Occipital lobe (tissue), 2 donors: ENCODE results near the gene TP73. TPM values are rescaled to one million over a fixed set of nuclear protein-coding genes. Genes with fewer than 3 reads are reported as not detected.

Source experiments
- DNase-seq: peaks from one replicate; lab custom pipeline; 2025; lab: John Stamatoyannopoulos, UW
- total RNA-seq: library from RNA; depleted of rRNA; stranded (reverse); fragments of >200 nt; gene quantifications from one replicate; pipeline ENCODE4 v1.2.3, GENCODE V29; 2014

Gene TP73
- total RNA-seq, 1 donor from 2014 or later = 0.16 TPM

- no peak for DNase-seq
Measured at GRCh38 chr1:3685222-3685621, 32.9 kb downstream of the TP73 start.

GRCh38 chr1:3685906-3686305 is 33.6 kb downstream of the TP73 start:
- DNase-seq = no peak

GRCh38 chr1:3687504-3687903 is 35.2 kb downstream of the TP73 start:
- DNase-seq = no peak

- no peak for DNase-seq
Measured at GRCh38 chr1:3688356-3689137, 36.2 kb downstream of the TP73 start.

GRCh38 chr1:3689138-3689750 is 36.9 kb downstream of the TP73 start:
- no peak for DNase-seq

- DNase-seq = no peak
Measured at GRCh38 chr1:3690282-3691065, 38.2 kb downstream of the TP73 start.

GRCh38 chr1:3691421-3692204 is 39.3 kb downstream of the TP73 start:
- DNase-seq = no peak

GRCh38 chr1:3692598-3692997 is 40.3 kb downstream of the TP73 start:
- no peak for DNase-seq

GRCh38 chr1:3693321-3693720 is 41.0 kb downstream of the TP73 start:
- no peak for DNase-seq

- DNase-seq = no peak
Measured at GRCh38 chr1:3695326-3696217, 43.3 kb downstream of the TP73 start.

- no peak for DNase-seq
Measured at GRCh38 chr1:3696689-3697088, 44.4 kb downstream of the TP73 start.

- no peak for DNase-seq
Measured at GRCh38 chr1:3697104-3697503, 44.8 kb downstream of the TP73 start.

- DNase-seq = no peak
Measured at GRCh38 chr1:3697810-3698209, 45.5 kb downstream of the TP73 start.

GRCh38 chr1:3698660-3699408 is 46.5 kb downstream of the TP73 start:
- DNase-seq = no peak

- no peak for DNase-seq
Measured at GRCh38 chr1:3699596-3699995, 47.3 kb downstream of the TP73 start.

GRCh38 chr1:3700631-3701030 is 48.3 kb downstream of the TP73 start:
- DNase-seq = no peak

- DNase-seq = no peak
Measured at GRCh38 chr1:3702528-3702927, 50.2 kb downstream of the TP73 start.

- no peak for DNase-seq
Measured at GRCh38 chr1:3702990-3703728, 50.8 kb downstream of the TP73 start.

- DNase-seq = no peak
Measured at GRCh38 chr1:3703786-3704371, 51.6 kb downstream of the TP73 start.
